Measurements from ENCODE around the gene FGF9. TPM values are rescaled to one million over a fixed set of nuclear protein-coding genes. Genes with fewer than 3 reads are reported as not detected.

The FGF9 gene
- total and polyA plus RNA-seq, 3 experiments from 2014 or later = 1.7 to 2.3 (median 2.3) TPM

GRCh38 chr13:21698817-21699679, 28.2 kb downstream of the FGF9 start:
- no peak overlapping the region for H3K4me3 ChIP-seq (ENCODE audit: low read length)
- H3K27me3 ChIP-seq (ENCODE audit: insufficient read depth, low read length, poor library complexity, severe bottlenecking) = no peaks in the 10 kb centered on the region
- no peaks in the 10 kb centered on the region for H3K9me3 ChIP-seq (ENCODE audit: low read length)
- H3K4me1 ChIP-seq (ENCODE audit: insufficient read depth, low read length) = no peaks in the 10 kb centered on the region
- no peak overlapping the region for H3K27ac ChIP-seq (ENCODE audit: low read depth, low read length)
- DNase-seq = no peak
- Mint-ChIP-seq H3K4me3 (no peak overlapping the region), H3K27me3 (peaks cover 0 to 6% of the 10 kb centered on the region in 2 donors), H3K9me3 (no peaks in the 10 kb centered on the region), H3K27ac (peak overlapping the region in 1 of 8 donors; percentile 38), H3K4me1 (no peaks in the 10 kb centered on the region), H3K36me3 (peaks cover 0 to 8% (median 5%) of the 10 kb centered on the region in 3 donors)
- H3K36me3 ChIP-seq (ENCODE audit: insufficient read depth, low read length) = no peaks in the 10 kb centered on the region
- POLR2A ChIA-PET = no interaction called here
- CTCF ChIA-PET = interaction anchor here (1.1 kb wide), 1 partner anchor 29 kb away, joined by 3 read pairs; no protein-coding TSS in a partner anchor

- POLR2A ChIA-PET = no interaction called here
- no peak for DNase-seq
- Mint-ChIP-seq H3K27me3 (peaks cover 3 to 6% of the 10 kb centered on the region in 2 donors), H3K4me1 (no peaks in the 10 kb centered on the region), H3K27ac (peak overlapping the region in 2 of 8 donors; percentile 0 to 38), H3K9me3 (no peaks in the 10 kb centered on the region), H3K36me3 (peaks cover 0 to 8% (median 4%) of the 10 kb centered on the region in 3 donors), H3K4me3 (no peak overlapping the region)
- no peak overlapping the region for H3K4me3 ChIP-seq (ENCODE audit: low read length)
- no peaks in the 10 kb centered on the region for H3K4me1 ChIP-seq (ENCODE audit: insufficient read depth, low read length)
- CTCF ChIA-PET = no interaction called here
- H3K27me3 ChIP-seq (ENCODE audit: insufficient read depth, low read length, poor library complexity, severe bottlenecking) = no peaks in the 10 kb centered on the region
- no peak overlapping the region for H3K27ac ChIP-seq (ENCODE audit: low read depth, low read length)
- H3K9me3 ChIP-seq (ENCODE audit: low read length) = no peaks in the 10 kb centered on the region
- H3K36me3 ChIP-seq (ENCODE audit: insufficient read depth, low read length) = no peaks in the 10 kb centered on the region
These were observed 30.6 kb downstream of the FGF9 start for GRCh38 chr13:21701460-21701859.

DNA sequence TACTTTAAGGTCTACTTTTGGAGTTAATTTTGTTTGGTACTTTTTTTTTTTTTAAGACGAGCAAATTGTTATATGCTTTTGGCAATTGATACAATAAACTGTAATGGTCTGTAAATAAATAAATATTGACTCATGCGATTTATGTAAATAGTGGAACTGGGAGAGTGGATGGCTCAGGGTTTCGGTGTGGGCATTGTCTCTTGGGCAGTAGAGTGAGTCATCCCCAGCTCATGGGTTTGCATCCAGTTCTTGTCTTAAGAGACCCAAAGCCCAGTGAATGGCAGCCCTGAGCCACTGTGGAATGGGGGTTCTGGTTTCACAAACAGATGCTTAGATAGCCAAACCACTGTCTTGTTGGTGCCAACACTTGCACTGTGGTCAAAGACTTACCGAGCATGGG, 33.0 kb downstream of the FGF9 start:
- H3K4me3 Mint-ChIP-seq = no peak overlapping the region
- Histone ChIP-seq H3K36me3 (ENCODE audit: insufficient read depth, low read length) (no peaks in the 10 kb centered on the region), H3K9me3 (ENCODE audit: low read length) (no peaks in the 10 kb centered on the region), H3K27ac (ENCODE audit: low read depth, low read length) (no peak overlapping the region), H3K27me3 (ENCODE audit: insufficient read depth, low read length, poor library complexity, severe bottlenecking) (no peaks in the 10 kb centered on the region), H3K4me3 (ENCODE audit: low read length) (no peak overlapping the region), H3K4me1 (ENCODE audit: insufficient read depth, low read length) (no peaks in the 10 kb centered on the region)
- H3K4me1 Mint-ChIP-seq = no peaks in the 10 kb centered on the region
- H3K27me3 Mint-ChIP-seq = peaks cover 6 to 12% of the 10 kb centered on the region in 2 donors
- CTCF ChIA-PET = no interaction called here
- H3K27ac Mint-ChIP-seq = no peak overlapping the region
- DNase-seq = no peak
- H3K9me3 Mint-ChIP-seq = no peaks in the 10 kb centered on the region
- peaks cover 0 to 8% (median 4%) of the 10 kb centered on the region in 3 donors for H3K36me3 Mint-ChIP-seq
- POLR2A ChIA-PET = no interaction called here

DNA sequence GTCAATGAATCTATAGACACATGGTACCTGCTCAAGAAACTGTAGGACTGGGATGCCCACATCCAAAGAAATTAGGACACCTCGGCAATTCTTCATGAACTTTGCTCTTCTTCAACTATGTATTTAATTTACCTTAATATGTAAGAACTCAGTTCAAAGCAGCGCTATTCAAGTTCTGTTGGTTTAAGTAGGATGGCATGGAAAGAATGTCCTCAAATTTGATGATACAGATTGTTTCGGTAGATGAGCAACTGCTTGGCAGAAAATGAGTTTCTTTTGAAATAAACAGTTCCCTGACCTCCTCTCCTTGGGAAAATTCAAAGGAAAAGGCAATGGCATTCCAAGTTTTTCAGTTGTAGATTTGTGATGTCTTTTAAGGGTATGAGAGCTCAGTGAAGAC, 36.7 kb downstream of the FGF9 start:
- Mint-ChIP-seq H3K27me3 (peaks cover 11 to 34% of the 10 kb centered on the region in 2 donors), H3K27ac (no peak overlapping the region), H3K9me3 (peaks cover 12 to 17% (median 14%) of the 10 kb centered on the region in 5 donors), H3K4me3 (no peak overlapping the region), H3K36me3 (peaks cover 0 to 10% (median 0%) of the 10 kb centered on the region in 3 donors), H3K4me1 (no peaks in the 10 kb centered on the region)
- no peak for DNase-seq
- no peaks in the 10 kb centered on the region for H3K4me1 ChIP-seq (ENCODE audit: insufficient read depth, low read length)
- no peaks in the 10 kb centered on the region for H3K27me3 ChIP-seq (ENCODE audit: insufficient read depth, low read length, poor library complexity, severe bottlenecking)
- H3K27ac ChIP-seq (ENCODE audit: low read depth, low read length) = no peak overlapping the region
- ChIA-PET CTCF (no interaction called here), POLR2A (no interaction called here)
- H3K4me3 ChIP-seq (ENCODE audit: low read length) = no peak overlapping the region
- H3K9me3 ChIP-seq (ENCODE audit: low read length) = no peaks in the 10 kb centered on the region
- H3K36me3 ChIP-seq (ENCODE audit: insufficient read depth, low read length) = no peaks in the 10 kb centered on the region

DNA sequence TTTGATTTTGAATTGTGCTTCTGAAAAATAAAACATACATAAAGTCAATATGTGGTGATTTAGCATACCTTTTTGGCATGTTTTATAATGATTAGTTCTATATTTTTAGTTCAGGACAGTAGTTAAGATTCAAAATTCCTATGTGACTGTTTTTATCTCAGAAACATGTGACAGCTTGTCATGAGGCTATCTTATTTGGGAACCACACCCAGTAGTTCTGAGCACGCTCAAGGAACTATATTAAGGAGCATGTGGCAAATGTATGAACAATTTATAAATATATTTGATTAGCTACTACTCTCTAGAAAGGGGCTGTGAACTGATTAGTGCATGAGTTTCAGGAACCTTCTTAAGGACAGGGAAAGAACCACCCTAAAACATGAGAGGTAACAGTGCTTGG, 38.8 kb downstream of the FGF9 start:
- POLR2A ChIA-PET = no interaction called here

DNA sequence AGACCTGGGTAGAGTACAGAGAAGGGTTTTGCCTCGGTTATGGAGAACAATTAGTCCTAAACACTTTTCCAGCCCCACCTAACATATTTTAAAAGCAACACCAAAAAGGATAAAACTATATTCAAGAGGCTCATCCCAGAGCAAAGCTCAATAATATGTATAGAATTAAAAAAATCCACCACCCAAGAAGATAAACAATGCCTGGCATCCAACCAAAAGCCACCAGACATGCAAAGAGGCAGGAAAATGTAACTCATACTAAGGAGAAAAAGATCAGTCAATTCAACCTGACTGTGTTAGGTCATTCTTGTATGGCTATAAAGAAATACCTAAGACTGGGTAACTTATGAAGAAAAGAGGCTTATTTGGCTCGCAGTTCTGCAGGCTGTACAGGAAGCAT, 39.3 kb downstream of the FGF9 start:
- Histone ChIP-seq H3K4me1 (ENCODE audit: insufficient read depth, low read length) (no peaks in the 10 kb centered on the region), H3K27me3 (ENCODE audit: insufficient read depth, low read length, poor library complexity, severe bottlenecking) (no peaks in the 10 kb centered on the region), H3K36me3 (ENCODE audit: insufficient read depth, low read length) (no peaks in the 10 kb centered on the region), H3K9me3 (ENCODE audit: low read length) (no peaks in the 10 kb centered on the region), H3K27ac (ENCODE audit: low read depth, low read length) (no peak overlapping the region), H3K4me3 (ENCODE audit: low read length) (no peak overlapping the region)
- H3K27me3 Mint-ChIP-seq = peaks cover 12 to 42% of the 10 kb centered on the region in 2 donors
- no peaks in the 10 kb centered on the region for H3K4me1 Mint-ChIP-seq
- no peak for DNase-seq
- H3K9me3 Mint-ChIP-seq = peaks cover 12 to 17% (median 14%) of the 10 kb centered on the region in 5 donors
- no peak overlapping the region for H3K27ac Mint-ChIP-seq
- ChIA-PET CTCF (no interaction called here), POLR2A (no interaction called here)
- no peak overlapping the region for H3K4me3 Mint-ChIP-seq
- peaks cover 0 to 10% (median 0%) of the 10 kb centered on the region in 3 donors for H3K36me3 Mint-ChIP-seq

More for the DNA sequence above, 38.8 kb downstream of the FGF9 start:
- Histone ChIP-seq H3K4me1 (ENCODE audit: insufficient read depth, low read length) (no peaks in the 10 kb centered on the region), H3K4me3 (ENCODE audit: low read length) (no peak overlapping the region), H3K36me3 (ENCODE audit: insufficient read depth, low read length) (no peaks in the 10 kb centered on the region), H3K9me3 (ENCODE audit: low read length) (no peaks in the 10 kb centered on the region), H3K27ac (ENCODE audit: low read depth, low read length) (no peak overlapping the region), H3K27me3 (ENCODE audit: insufficient read depth, low read length, poor library complexity, severe bottlenecking) (no peaks in the 10 kb centered on the region)
- no peak overlapping the region for H3K4me3 Mint-ChIP-seq
- peaks cover 0 to 10% (median 0%) of the 10 kb centered on the region in 3 donors for H3K36me3 Mint-ChIP-seq
- H3K27ac Mint-ChIP-seq = no peak overlapping the region
- H3K9me3 Mint-ChIP-seq = peaks cover 12 to 17% (median 14%) of the 10 kb centered on the region in 5 donors
- CTCF ChIA-PET = no interaction called here
- DNase-seq = no peak
- no peaks in the 10 kb centered on the region for H3K4me1 Mint-ChIP-seq
- peaks cover 12 to 42% of the 10 kb centered on the region in 2 donors for H3K27me3 Mint-ChIP-seq

GRCh38 chr13:21717817-21718216, 46.9 kb downstream of the FGF9 start:
- Mint-ChIP-seq H3K4me3 (no peak overlapping the region), H3K4me1 (no peaks in the 10 kb centered on the region), H3K27ac (no peak overlapping the region), H3K36me3 (no peaks in the 10 kb centered on the region), H3K27me3 (peaks cover 7 to 52% of the 10 kb centered on the region in 2 donors), H3K9me3 (no peaks in the 10 kb centered on the region)
- Histone ChIP-seq H3K4me1 (ENCODE audit: insufficient read depth, low read length) (no peaks in the 10 kb centered on the region), H3K4me3 (ENCODE audit: low read length) (no peak overlapping the region), H3K36me3 (ENCODE audit: insufficient read depth, low read length) (no peaks in the 10 kb centered on the region), H3K9me3 (ENCODE audit: low read length) (no peaks in the 10 kb centered on the region), H3K27ac (ENCODE audit: low read depth, low read length) (no peak overlapping the region), H3K27me3 (ENCODE audit: insufficient read depth, low read length, poor library complexity, severe bottlenecking) (no peaks in the 10 kb centered on the region)
- no peak for DNase-seq
- CTCF ChIA-PET = no interaction called here
- POLR2A ChIA-PET = no interaction called here

DNA sequence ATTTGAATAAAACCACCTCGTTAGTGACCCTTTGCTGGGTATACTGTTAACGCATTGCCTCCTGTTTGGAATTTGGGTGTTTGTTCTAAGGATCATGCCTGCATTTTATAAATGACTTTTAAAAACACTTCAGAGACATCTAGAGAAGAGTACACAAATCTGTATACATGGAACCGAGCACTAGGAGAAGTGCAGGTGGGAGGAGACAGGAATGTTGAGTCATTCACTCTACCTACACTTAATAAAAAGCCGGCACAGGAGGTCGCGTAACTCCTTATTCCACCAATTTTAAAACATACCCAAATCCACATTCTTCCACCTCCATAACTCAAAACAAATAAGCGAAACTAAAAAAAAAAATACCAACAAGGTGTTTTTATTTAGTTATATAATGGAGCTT, 48.6 kb downstream of the FGF9 start:
- Histone ChIP-seq H3K27ac (ENCODE audit: low read depth, low read length) (no peak overlapping the region), H3K4me3 (ENCODE audit: low read length) (no peak overlapping the region), H3K4me1 (ENCODE audit: insufficient read depth, low read length) (no peaks in the 10 kb centered on the region), H3K9me3 (ENCODE audit: low read length) (no peaks in the 10 kb centered on the region), H3K36me3 (ENCODE audit: insufficient read depth, low read length) (no peaks in the 10 kb centered on the region), H3K27me3 (ENCODE audit: insufficient read depth, low read length, poor library complexity, severe bottlenecking) (no peaks in the 10 kb centered on the region)
- H3K27ac Mint-ChIP-seq = no peak overlapping the region
- ChIA-PET CTCF (no interaction called here), POLR2A (no interaction called here)
- no peaks in the 10 kb centered on the region for H3K4me1 Mint-ChIP-seq
- H3K36me3 Mint-ChIP-seq = no peaks in the 10 kb centered on the region
- no peak for DNase-seq
- no peak overlapping the region for H3K4me3 Mint-ChIP-seq
- H3K27me3 Mint-ChIP-seq = peaks cover 7 to 57% of the 10 kb centered on the region in 2 donors
- peaks cover 0 to 2% (median 0%) of the 10 kb centered on the region in 5 donors for H3K9me3 Mint-ChIP-seq

Data from CD8-positive, alpha-beta memory T cell (primary cell).